Measurements from ENCODE around the gene ZGLP1.

GRCh38 chr19:10333758-10334587, 24.4 kb upstream of the ZGLP1 start:
- TF ChIP-seq ELF1 (IDR thresholded peaks at IDR 0.05; ENCODE audit: borderline replicate concordance, low read depth) = no peak
- TF ChIP-seq POLR2AphosphoS5 (IDR thresholded peaks at IDR 0.05; ENCODE audit: low read depth, low read length) = no peak
- TF ChIP-seq EZH2 (IDR thresholded peaks at IDR 0.05) = no peak
- no peak for TF ChIP-seq RAD21 (IDR thresholded peaks at IDR 0.05; ENCODE audit: low read depth)
- no peak for TF ChIP-seq MAX (IDR thresholded peaks at IDR 0.05)
- TF ChIP-seq, protein P1, sequence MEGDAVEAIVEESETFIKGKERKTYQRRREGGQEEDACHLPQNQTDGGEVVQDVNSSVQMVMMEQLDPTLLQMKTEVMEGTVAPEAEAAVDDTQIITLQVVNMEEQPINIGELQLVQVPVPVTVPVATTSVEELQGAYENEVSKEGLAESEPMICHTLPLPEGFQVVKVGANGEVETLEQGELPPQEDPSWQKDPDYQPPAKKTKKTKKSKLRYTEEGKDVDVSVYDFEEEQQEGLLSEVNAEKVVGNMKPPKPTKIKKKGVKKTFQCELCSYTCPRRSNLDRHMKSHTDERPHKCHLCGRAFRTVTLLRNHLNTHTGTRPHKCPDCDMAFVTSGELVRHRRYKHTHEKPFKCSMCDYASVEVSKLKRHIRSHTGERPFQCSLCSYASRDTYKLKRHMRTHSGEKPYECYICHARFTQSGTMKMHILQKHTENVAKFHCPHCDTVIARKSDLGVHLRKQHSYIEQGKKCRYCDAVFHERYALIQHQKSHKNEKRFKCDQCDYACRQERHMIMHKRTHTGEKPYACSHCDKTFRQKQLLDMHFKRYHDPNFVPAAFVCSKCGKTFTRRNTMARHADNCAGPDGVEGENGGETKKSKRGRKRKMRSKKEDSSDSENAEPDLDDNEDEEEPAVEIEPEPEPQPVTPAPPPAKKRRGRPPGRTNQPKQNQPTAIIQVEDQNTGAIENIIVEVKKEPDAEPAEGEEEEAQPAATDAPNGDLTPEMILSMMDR (IDR thresholded peaks at IDR 0.05 in 2 of 3, conservative IDR thresholded peaks at IDR 0.05 in 1 of 3; ENCODE audit: borderline replicate concordance in 1 of 3, insufficient read depth in 1 of 3, low read depth in 2 of 3, low read length in 2 of 3) = no peak
- no peak for TF ChIP-seq REST (IDR thresholded peaks at IDR 0.05; ENCODE audit: low read depth)
- TF ChIP-seq POLR2A (IDR thresholded peaks at IDR 0.05; ENCODE audit: borderline replicate concordance, extremely low read depth, insufficient read depth, insufficient read length) = no peak
- TF ChIP-seq JUND (IDR thresholded peaks at IDR 0.05) = no peak
- no peak for TF ChIP-seq EZH2phosphoT487 (IDR thresholded peaks at IDR 0.05; ENCODE audit: borderline replicate concordance)

Measured in HCT116 (cell line).